Measurements from ENCODE around the gene HNRNPUL1. TPM values are rescaled to one million over a fixed set of nuclear protein-coding genes. Genes with fewer than 3 reads are reported as not detected.

The HNRNPUL1 gene
- total RNA-seq, 1 donor from 2014 or later, result 119 TPM

GRCh38 chr19:41355035-41355434, 90.9 kb downstream of the HNRNPUL1 start:
- no peak for DNase-seq

DNA sequence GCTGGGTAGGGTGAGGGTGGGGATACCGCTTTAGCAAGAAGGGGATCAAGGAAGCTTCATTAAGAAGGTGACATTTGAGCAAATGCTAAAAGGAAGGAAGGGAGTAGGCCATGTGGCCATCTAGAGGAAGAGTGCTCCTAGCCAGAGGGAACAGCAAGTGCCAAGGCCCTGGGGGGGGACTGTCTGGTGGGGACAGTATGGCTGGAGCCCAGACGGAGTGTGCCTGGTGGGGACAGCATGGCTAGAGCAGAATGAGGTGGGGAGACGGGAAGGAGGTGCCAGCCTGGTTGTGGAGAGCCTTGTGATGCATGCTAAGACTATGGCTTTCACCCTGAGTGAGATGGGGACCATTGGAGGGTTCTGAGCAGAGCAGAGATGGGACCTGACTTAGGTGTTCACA, 91.6 kb downstream of the HNRNPUL1 start:
- DNase-seq, result no peak

DNA sequence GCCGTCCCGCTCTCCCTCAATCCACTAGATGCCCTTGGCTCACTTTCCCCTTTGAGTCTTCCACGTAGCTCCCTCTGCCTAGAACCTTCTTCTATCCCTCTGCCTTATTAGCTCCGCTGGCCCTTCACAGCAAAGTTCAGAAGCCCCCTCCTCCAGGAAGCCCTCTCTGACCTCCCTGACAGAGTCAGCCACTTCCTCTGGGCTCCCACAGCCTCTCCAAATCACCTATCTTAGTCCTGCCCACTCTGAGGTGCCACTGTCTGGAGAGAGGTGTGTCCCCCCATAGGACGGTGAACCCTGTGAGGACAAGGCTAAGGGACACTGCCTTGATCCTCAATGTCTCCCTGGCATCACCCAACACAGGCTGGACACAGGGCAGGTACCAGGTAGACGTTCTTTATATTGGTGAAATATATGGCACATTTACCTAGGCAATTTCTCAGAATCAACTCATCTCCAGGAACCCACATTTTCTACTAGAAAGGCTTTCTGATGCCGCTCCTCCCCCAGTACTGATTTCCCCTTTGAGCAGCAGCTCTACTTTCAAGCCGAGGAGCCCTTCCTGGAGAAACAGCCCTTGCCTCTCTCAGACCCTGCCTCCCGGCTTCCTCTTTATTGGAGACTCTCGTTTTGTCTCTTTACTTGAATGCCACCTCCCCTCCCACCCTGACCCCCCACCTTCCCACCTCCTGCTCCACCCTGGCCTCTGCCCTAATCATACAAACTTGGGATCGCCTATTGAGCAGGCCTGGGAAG, 93.0 kb downstream of the HNRNPUL1 start:
- DNase-seq, result no peak

Small RNA genes within 50 kb of the gene (small RNA-seq; reads per million reads assigned to genes)
- not detected for gene RN7SL34P (ENCODE audit: low replicate concordance)

Other genes with a start within 250 kb of the HNRNPUL1 start
- gene CYP2A13, start 175.9 kb upstream of the HNRNPUL1 start, total RNA-seq, result not detected
- 3.1 TPM for gene CYP2F1, start 149.9 kb upstream of the HNRNPUL1 start, total RNA-seq
- 11.0 TPM for gene CYP2S1, start 71.2 kb upstream of the HNRNPUL1 start, total RNA-seq
- 57.3 TPM for gene AXL, start 45.1 kb upstream of the HNRNPUL1 start, total RNA-seq
- gene CCDC97, start 45.8 kb downstream of the HNRNPUL1 start, total RNA-seq, result 21.2 TPM
- gene TGFB1, start 89.5 kb downstream of the HNRNPUL1 start, total RNA-seq, result 12.2 TPM
- gene B9D2, start 99.8 kb downstream of the HNRNPUL1 start, total RNA-seq, result 3.4 TPM
- gene TMEM91, start 112.2 kb downstream of the HNRNPUL1 start, total RNA-seq, result 11.8 TPM
- gene EXOSC5, start 133.0 kb downstream of the HNRNPUL1 start, total RNA-seq, result 18.2 TPM
- 58.0 TPM for gene BCKDHA, start 133.4 kb downstream of the HNRNPUL1 start, total RNA-seq
- 3.9 TPM for gene B3GNT8, start 163.0 kb downstream of the HNRNPUL1 start, total RNA-seq
- 42.5 TPM for gene DMAC2, start 175.5 kb downstream of the HNRNPUL1 start, total RNA-seq
- gene ERICH4, start 178.8 kb downstream of the HNRNPUL1 start, total RNA-seq, result not detected

All from tongue (tissue), 3 donors.